ENCODE data around the gene RNF215. TPM values are rescaled to one million over a fixed set of nuclear protein-coding genes. Genes with fewer than 3 reads are reported as not detected.

The RNF215 gene
- total RNA-seq, 2 experiments from 2014 or later: 11.1 to 11.3 TPM

DNA sequence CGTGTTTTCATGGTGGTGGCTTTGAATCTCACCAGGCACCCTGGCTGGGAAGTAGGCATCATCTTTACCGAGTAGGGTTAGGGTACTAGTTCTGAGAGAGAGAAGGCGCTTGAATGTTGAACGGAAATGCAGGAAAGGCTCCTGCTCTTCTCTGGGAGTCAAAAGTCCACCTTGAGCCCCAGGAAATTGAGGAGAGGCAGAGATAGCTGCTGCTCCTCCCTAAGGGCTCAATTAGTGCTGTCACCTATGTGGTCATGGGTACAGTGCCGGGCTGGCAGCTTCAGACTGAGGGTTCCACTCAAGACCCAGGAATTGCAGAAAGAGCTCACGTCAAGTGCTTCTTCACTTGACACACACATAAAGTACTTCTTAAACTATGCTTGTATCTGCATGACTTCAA, 28.7 kb downstream of the RNF215 start:
- ATAC-seq (ENCODE audit: low read depth) (no peak), DNase-seq (no peak)
- Mint-ChIP-seq H3K9me3 (no peaks in the 10 kb centered on the region), H3K4me3 (no peak overlapping the region), H3K27me3 (no peaks in the 10 kb centered on the region), H3K27ac (no peak overlapping the region), H3K4me1 (peaks cover 46% of the 10 kb centered on the region), H3K36me3 (peaks cover 15% of the 10 kb centered on the region)
- POLR2A ChIA-PET: interaction anchor here (4.6 kb wide), 1 partner anchor 70 kb away, joined by 37 read pairs; the partner anchor contains the start of gene CASTOR1

- Mint-ChIP-seq H3K9me3 (no peaks in the 10 kb centered on the region), H3K27ac (peak overlapping the region; percentile 82)
- ATAC-seq (ENCODE audit: low read depth): no peak
Measured at GRCh38 chr22:30357650-30358215, 29.5 kb downstream of the RNF215 start.

DNA sequence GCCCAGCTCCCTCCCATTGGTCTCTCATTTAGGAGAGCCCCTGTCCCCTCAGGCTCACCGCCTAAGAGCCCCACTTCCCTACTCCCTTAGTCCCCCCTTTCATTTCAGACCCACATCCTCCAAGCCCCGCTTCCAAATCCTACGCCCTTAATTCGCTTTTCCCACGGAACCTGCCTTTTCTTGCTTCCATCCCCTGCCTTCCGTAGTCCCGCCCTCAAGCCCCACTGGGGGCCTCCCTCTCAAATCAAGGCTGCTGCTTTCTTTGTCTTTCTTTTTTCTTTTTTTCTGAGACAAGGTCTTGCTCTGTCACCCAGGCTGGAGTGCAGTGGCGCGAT, 30.0 kb downstream of the RNF215 start:
- DNase-seq (no peak), ATAC-seq (ENCODE audit: low read depth) (no peak)
- H3K9me3 Mint-ChIP-seq: no peaks in the 10 kb centered on the region
- POLR2A ChIA-PET: interaction anchor here (0.6 to 4.6 kb wide), 18 partner anchors 15 to 96 kb away, joined by 3 to 44 read pairs (median 4); partner anchors contain the start of genes CASTOR1, RNF215, SEC14L2 and TBC1D10A
- H3K27me3 Mint-ChIP-seq: no peaks in the 10 kb centered on the region
- peak overlapping the region; percentile 94 for H3K4me3 Mint-ChIP-seq
- H3K4me1 Mint-ChIP-seq: peaks cover 43% of the 10 kb centered on the region
- peak overlapping the region; percentile 82 for H3K27ac Mint-ChIP-seq
- peaks cover 15% of the 10 kb centered on the region for H3K36me3 Mint-ChIP-seq

More at GRCh38 chr22:30357650-30358215, 29.5 kb downstream of the RNF215 start:
- Mint-ChIP-seq H3K4me3 (peak overlapping the region; percentile 69), H3K27me3 (no peaks in the 10 kb centered on the region), H3K36me3 (peaks cover 17% of the 10 kb centered on the region), H3K4me1 (peaks cover 46% of the 10 kb centered on the region)
- DNase-seq: no peak
- POLR2A ChIA-PET: interaction anchor here (1.2 to 4.6 kb wide), 4 partner anchors 30 to 69 kb away, joined by 9 to 44 read pairs (median 31); partner anchors contain the start of genes CASTOR1, RNF215 and TBC1D10A

- no peaks in the 10 kb centered on the region for H3K27me3 Mint-ChIP-seq
- POLR2A ChIA-PET: interaction anchor here (0.6 to 4.6 kb wide), 24 partner anchors 10 to 95 kb away, joined by 3 to 44 read pairs (median 4); partner anchors contain the start of genes CASTOR1, RNF215, SEC14L2 and TBC1D10A
- ATAC-seq (ENCODE audit: low read depth): peak; percentile 94
- peak within 1 kb of the TSS; percentile 82 for H3K27ac Mint-ChIP-seq
- peak within 1 kb of the TSS; percentile 94 for H3K4me3 Mint-ChIP-seq
- no peaks in the 10 kb centered on the region for H3K9me3 Mint-ChIP-seq
- peaks cover 20% of the 10 kb centered on the region for H3K36me3 Mint-ChIP-seq
- peaks cover 39% of the 10 kb centered on the region for H3K4me1 Mint-ChIP-seq
- DNase-seq: peak; percentile 93
Measured at GRCh38 chr22:30356449-30357235, 30.6 kb downstream of the RNF215 start, which contains the start of the genes CCDC157 and SF3A1. CCDC157 (plus strand) TSS chr22:30357007; CDS start chr22:30366001, 8,994 bp downstream. SF3A1 (minus strand) TSS chr22:30356894; CDS start chr22:30356792, 102 bp downstream.

GRCh38 chr22:30354644-30355043, 32.6 kb downstream of the RNF215 start:
- Mint-ChIP-seq H3K27ac (no peak overlapping the region), H3K36me3 (peaks cover 34% of the 10 kb centered on the region), H3K27me3 (no peaks in the 10 kb centered on the region), H3K9me3 (no peaks in the 10 kb centered on the region), H3K4me3 (no peak overlapping the region), H3K4me1 (peaks cover 41% of the 10 kb centered on the region)
- POLR2A ChIA-PET: interaction anchor here (0.7 to 4.6 kb wide), 3 partner anchors 28 to 824 kb away, joined by 3 to 44 read pairs (median 37); partner anchors contain the start of genes CASTOR1 and TBC1D10A
- DNase-seq (no peak), ATAC-seq (ENCODE audit: low read depth) (no peak)

DNA sequence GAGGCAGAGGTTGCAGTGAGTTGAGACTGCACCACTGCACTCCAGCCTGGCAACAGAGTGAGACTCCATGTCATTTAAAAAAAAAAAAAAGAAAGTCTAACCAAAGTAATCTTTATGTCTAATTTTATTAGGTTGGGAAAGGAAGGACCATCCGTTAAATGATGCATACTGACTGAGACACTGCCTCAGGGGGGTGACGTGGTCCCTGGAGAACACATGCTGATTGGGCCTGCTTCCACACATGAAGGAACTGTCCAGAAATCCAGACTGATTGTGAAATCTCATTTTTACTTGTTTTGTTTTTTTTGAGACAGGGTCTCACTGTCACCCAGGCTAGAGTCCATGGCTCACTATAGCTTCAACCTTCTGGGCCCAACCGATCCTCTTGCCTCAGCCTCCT, 36.0 kb downstream of the RNF215 start:
- H3K4me1 Mint-ChIP-seq: peaks cover 45% of the 10 kb centered on the region
- no peak for DNase-seq
- no peak for ATAC-seq (ENCODE audit: low read depth)
- no peaks in the 10 kb centered on the region for H3K9me3 Mint-ChIP-seq
- peaks cover 49% of the 10 kb centered on the region for H3K36me3 Mint-ChIP-seq
- no peaks in the 10 kb centered on the region for H3K27me3 Mint-ChIP-seq
- H3K4me3 Mint-ChIP-seq: no peak overlapping the region
- H3K27ac Mint-ChIP-seq: no peak overlapping the region
- POLR2A ChIA-PET: no interaction called here

- ATAC-seq (ENCODE audit: low read depth) (no peak), DNase-seq (no peak)
- Mint-ChIP-seq H3K4me3 (no peak overlapping the region), H3K36me3 (peaks cover 52% of the 10 kb centered on the region), H3K27me3 (no peaks in the 10 kb centered on the region), H3K27ac (no peak overlapping the region), H3K4me1 (peaks cover 26% of the 10 kb centered on the region), H3K9me3 (no peaks in the 10 kb centered on the region)
- POLR2A ChIA-PET: no interaction called here
Measured at GRCh38 chr22:30348809-30349208, 38.4 kb downstream of the RNF215 start.

DNA sequence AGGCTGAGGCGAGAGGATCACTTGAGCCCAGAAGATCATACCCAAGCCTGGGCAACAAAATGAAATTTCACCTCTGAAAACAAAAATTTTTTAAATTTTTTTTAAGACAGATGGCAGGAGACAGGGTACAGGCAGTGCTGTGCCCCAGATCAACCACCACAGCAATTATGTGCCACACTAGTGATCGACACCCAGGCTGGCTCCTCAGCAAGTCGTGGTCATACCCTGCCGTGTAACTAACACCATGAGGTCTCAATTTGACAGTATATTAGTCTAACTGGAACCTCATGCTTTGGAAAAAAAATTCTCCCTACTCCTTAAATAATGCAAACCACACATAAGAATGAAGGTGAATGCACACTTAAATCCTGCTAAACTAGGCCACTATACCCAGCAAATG, 38.8 kb downstream of the RNF215 start:
- no peak for ATAC-seq (ENCODE audit: low read depth)
- Mint-ChIP-seq H3K9me3 (no peaks in the 10 kb centered on the region), H3K36me3 (peaks cover 51% of the 10 kb centered on the region), H3K27me3 (no peaks in the 10 kb centered on the region), H3K4me3 (no peak overlapping the region), H3K4me1 (peaks cover 23% of the 10 kb centered on the region), H3K27ac (no peak overlapping the region)
- POLR2A ChIA-PET: no interaction called here
- DNase-seq: no peak

DNA sequence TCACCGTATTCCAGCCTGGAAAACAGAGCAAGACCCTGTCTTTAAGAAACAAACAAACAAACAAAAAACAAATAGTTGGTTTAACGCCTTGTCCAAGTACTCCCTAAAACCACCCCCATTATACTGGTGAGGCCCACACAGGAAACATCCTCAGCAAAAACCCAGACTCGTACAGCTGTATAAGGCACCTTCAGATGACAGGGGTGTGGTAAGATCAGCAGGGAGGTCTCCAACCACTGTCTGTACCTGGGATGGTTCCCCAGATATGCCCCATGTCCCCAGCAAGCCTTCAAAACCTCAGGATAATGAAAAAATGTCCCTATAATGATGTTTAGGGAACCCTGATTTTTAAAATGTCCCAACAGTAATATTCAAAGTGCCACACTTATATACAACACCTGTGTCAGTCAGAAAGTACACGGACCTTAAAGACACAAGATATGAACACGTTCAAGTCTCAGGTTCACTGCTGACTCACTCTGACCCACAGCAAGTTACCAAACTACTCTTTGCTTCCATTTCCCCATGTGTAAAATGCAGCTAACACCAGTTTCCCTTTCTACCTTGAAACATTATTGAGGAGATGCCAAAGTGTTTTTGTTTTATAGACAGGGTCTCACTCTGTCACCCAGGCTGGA, 39.8 kb downstream of the RNF215 start:
- peak overlapping the region; percentile 27 for H3K4me3 Mint-ChIP-seq
- DNase-seq: no peak
- peak overlapping the region; percentile 49 for H3K27ac Mint-ChIP-seq
- H3K9me3 Mint-ChIP-seq: no peaks in the 10 kb centered on the region
- H3K27me3 Mint-ChIP-seq: no peaks in the 10 kb centered on the region
- ATAC-seq (ENCODE audit: low read depth): no peak
- POLR2A ChIA-PET: no interaction called here
- H3K36me3 Mint-ChIP-seq: peaks cover 53% of the 10 kb centered on the region
- H3K4me1 Mint-ChIP-seq: peaks cover 22% of the 10 kb centered on the region

GRCh38 chr22:30344447-30345200, 42.6 kb downstream of the RNF215 start:
- ATAC-seq (ENCODE audit: low read depth) (no peak), DNase-seq (no peak)
- Mint-ChIP-seq H3K27me3 (no peaks in the 10 kb centered on the region), H3K9me3 (no peaks in the 10 kb centered on the region), H3K4me3 (no peak overlapping the region), H3K4me1 (peaks cover 12% of the 10 kb centered on the region), H3K36me3 (peaks cover 46% of the 10 kb centered on the region), H3K27ac (no peak overlapping the region)
- POLR2A ChIA-PET: no interaction called here

- POLR2A ChIA-PET: interaction anchor here (1.9 kb wide), 1 partner anchor 15 kb away, joined by 5 read pairs; the partner anchor contains the start of genes CCDC157 and SF3A1
- DNase-seq: no peak
- H3K27ac Mint-ChIP-seq: no peak overlapping the region
- peaks cover 51% of the 10 kb centered on the region for H3K36me3 Mint-ChIP-seq
- H3K27me3 Mint-ChIP-seq: no peaks in the 10 kb centered on the region
- no peak for ATAC-seq (ENCODE audit: low read depth)
- H3K9me3 Mint-ChIP-seq: no peaks in the 10 kb centered on the region
- H3K4me3 Mint-ChIP-seq: no peak overlapping the region
- peaks cover 2% of the 10 kb centered on the region for H3K4me1 Mint-ChIP-seq
Measured at GRCh38 chr22:30340911-30341685, 46.1 kb downstream of the RNF215 start.

- no peak overlapping the region for H3K4me3 Mint-ChIP-seq
- ATAC-seq (ENCODE audit: low read depth): no peak
- peaks cover 60% of the 10 kb centered on the region for H3K36me3 Mint-ChIP-seq
- no peaks in the 10 kb centered on the region for H3K9me3 Mint-ChIP-seq
- peaks cover 7% of the 10 kb centered on the region for H3K4me1 Mint-ChIP-seq
- H3K27ac Mint-ChIP-seq: no peak overlapping the region
- H3K27me3 Mint-ChIP-seq: no peaks in the 10 kb centered on the region
- no peak for DNase-seq
- POLR2A ChIA-PET: no interaction called here
Measured at GRCh38 chr22:30338802-30339201, 48.4 kb downstream of the RNF215 start.

Measured in activated naive CD8-positive, alpha-beta T cell treated with anti-CD3 and anti-CD28 coated beads, Interleukin-2, amount 10 ng/mL, durations not matched to agents 7 days and 5 days (primary cell).